Esophagus squamous epithelium (tissue), 4 donors: ENCODE results near the gene SELENBP1.

ENCODE experiments used
- CTCF ChIP-seq, 6 experiments: fragments of 450-650 bp in 4 of 6; fragments of 200-600 bp in 2 of 6; sonication (generic) in 2 of 6; IDR thresholded peaks; one replicate each; pipeline ENCODE4 v1.5.1; 2016 to 2019; ENCODE audit warnings: antibody characterized with exemption in 6 of 6, mild to moderate bottlenecking in 4 of 6, moderate library complexity in 4 of 6
- POLR2A ChIP-seq, 4 donors: fragments of 450-650 bp; IDR thresholded peaks; one replicate each; pipeline ENCODE4 v1.6.1; 2017; ENCODE audit warnings: antibody characterized with exemption in 4 of 4, mild to moderate bottlenecking in 4 of 4, moderate library complexity in 3 of 4

- TF ChIP-seq CTCF (IDR thresholded peaks at IDR 0.05) (no peak), POLR2A (IDR thresholded peaks at IDR 0.05) (no peak)
These were observed 7.5 kb downstream of the SELENBP1 start for GRCh38 chr1:151364996-151365395.
